Type B pancreatic cell (in vitro differentiated cells): ENCODE results near the gene SNCB. TPM values are rescaled to one million over a fixed set of nuclear protein-coding genes. Genes with fewer than 3 reads are reported as not detected.
"Not testable (repeated sequence)": the region's sequence is repeated elsewhere in the genome, so short reads cannot be mapped to it uniquely, and the experiment has no call there.

Source experiments
- DNase-seq: peaks from one replicate; pipeline ENCODE4 v3.0.0; 2021; ENCODE audit warnings: mixed read lengths; ENCODE audit not compliant: unreplicated experiment; ENCODE audit errors: extremely low spot score
- H3K27ac Mint-ChIP-seq: 2 replicates; pipeline ENCODE4 v1.8.0; 2021; ENCODE audit warnings: mild to moderate bottlenecking, mixed read lengths
- H3K27me3 Mint-ChIP-seq: 2 replicates; pipeline ENCODE4 v1.8.0; 2021; ENCODE audit warnings: mixed read lengths
- H3K36me3 Mint-ChIP-seq: 2 replicates; pipeline ENCODE4 v1.8.0; 2021; ENCODE audit warnings: mixed read lengths
- H3K4me1 Mint-ChIP-seq: one replicate; pipeline ENCODE4 v1.8.0; 2021; ENCODE audit warnings: mixed read lengths; ENCODE audit not compliant: unreplicated experiment
- H3K4me3 Mint-ChIP-seq: 2 replicates; pipeline ENCODE4 v1.8.0; 2021; ENCODE audit warnings: mild to moderate bottlenecking, mixed read lengths
- H3K9me3 Mint-ChIP-seq: 2 replicates; pipeline ENCODE4 v1.8.0; 2021; ENCODE audit warnings: mixed read lengths
- total RNA-seq: library from RNA; stranded (reverse); gene quantifications from 2 replicates; pipeline ENCODE4 v1.2.1, GENCODE V29; 2021; ENCODE audit warnings: low replicate concordance
- TF ChIP-seq, protein P1 (sequence below): fragments of 200-600 bp; sonication (generic); conservative IDR thresholded peaks from 2 replicates; pipeline ENCODE4 v1.5.0; 2021; ENCODE audit warnings: antibody characterized with exemption, mild to moderate bottlenecking

SNCB gene
- total RNA-seq, 1 donor from 2014 or later: 0.97 TPM

DNA sequence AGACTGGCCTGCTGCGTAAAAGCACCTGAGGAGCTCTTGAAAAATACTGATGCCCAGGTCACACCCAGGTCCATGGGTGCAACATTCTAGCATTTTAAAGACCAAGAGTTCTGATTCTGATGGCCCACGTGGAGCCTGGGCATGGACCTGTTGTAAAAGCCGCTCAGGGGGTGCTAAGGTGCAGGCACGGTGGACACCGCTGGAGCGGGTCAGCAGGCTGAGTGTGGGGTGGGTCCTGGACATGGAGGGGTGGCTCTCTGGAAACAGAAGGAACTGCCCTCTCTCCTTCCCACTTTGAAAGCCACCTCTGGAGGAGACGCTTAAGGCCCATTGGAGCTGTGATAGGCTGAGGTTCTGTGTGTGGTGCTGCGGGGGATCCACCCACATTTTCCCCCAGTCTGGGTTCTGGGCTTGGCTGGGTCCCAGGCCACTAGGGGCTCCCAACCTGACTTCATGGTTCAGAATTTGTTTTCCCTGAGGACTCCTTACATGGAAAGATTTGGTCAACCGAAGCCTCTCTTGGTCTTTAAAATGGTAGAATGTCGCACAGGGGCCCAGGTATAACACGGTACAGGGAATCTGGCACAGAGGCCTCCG, 37.0 kb downstream of the SNCB start:
- Mint-ChIP-seq H3K36me3 (no peaks in the 10 kb centered on the region), H3K4me1 (no peaks in the 10 kb centered on the region), H3K27ac (no peak overlapping the region), H3K9me3 (no peaks in the 10 kb centered on the region), H3K27me3 (peaks cover 3% of the 10 kb centered on the region), H3K4me3 (no peak overlapping the region)
- TF ChIP-seq, protein P1, sequence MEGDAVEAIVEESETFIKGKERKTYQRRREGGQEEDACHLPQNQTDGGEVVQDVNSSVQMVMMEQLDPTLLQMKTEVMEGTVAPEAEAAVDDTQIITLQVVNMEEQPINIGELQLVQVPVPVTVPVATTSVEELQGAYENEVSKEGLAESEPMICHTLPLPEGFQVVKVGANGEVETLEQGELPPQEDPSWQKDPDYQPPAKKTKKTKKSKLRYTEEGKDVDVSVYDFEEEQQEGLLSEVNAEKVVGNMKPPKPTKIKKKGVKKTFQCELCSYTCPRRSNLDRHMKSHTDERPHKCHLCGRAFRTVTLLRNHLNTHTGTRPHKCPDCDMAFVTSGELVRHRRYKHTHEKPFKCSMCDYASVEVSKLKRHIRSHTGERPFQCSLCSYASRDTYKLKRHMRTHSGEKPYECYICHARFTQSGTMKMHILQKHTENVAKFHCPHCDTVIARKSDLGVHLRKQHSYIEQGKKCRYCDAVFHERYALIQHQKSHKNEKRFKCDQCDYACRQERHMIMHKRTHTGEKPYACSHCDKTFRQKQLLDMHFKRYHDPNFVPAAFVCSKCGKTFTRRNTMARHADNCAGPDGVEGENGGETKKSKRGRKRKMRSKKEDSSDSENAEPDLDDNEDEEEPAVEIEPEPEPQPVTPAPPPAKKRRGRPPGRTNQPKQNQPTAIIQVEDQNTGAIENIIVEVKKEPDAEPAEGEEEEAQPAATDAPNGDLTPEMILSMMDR: no peak
- DNase-seq: no peak

DNA sequence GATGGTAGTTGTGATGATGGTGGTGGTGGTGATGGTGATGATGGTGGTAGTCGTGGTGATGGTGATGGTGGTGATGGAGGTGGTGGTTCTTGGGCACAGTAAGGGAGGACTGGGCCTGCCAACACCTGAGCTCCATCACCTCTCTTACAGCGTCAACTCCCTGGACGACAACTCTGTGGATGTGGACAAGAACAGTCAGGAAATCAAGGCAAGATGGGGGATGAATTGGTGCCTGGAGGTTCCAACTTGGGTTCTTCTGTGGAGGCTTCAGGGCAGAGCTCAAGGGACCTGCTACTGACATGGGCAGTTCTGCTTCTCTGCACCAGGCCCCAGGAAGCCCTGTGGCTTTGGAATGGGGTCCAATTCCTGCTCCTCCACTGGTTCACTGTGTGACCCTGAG, 37.8 kb downstream of the SNCB start:
- TF ChIP-seq, protein P1: no peak

DNA sequence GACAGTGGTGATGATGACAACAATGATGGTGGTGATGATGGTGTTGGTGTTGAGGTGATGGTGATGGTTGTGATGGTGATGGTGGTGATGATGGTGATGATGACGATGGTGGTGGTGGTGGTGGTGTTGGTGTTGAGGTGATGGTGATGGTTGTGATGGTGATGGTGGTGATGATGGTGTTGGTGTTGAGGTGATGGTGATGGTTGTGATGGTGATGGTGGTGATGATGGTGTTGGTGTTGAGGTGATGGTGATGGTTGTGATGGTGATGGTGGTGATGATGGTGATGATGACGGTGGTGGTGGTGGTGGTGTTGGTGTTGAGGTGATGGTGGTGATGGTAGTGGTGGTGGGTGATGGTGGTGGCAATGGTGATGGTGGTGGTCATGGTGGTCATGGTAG, 38.7 kb downstream of the SNCB start:
- H3K27me3 Mint-ChIP-seq, H3K9me3 Mint-ChIP-seq, H3K4me3 Mint-ChIP-seq, H3K27ac Mint-ChIP-seq, H3K36me3 Mint-ChIP-seq, DNase-seq, H3K4me1 Mint-ChIP-seq: not testable (repeated sequence)

More for the DNA sequence above, 37.8 kb downstream of the SNCB start:
- H3K4me1 Mint-ChIP-seq: no peaks in the 10 kb centered on the region
- H3K36me3 Mint-ChIP-seq: no peaks in the 10 kb centered on the region
- H3K9me3 Mint-ChIP-seq: no peaks in the 10 kb centered on the region
- peaks cover 3% of the 10 kb centered on the region for H3K27me3 Mint-ChIP-seq
- H3K4me3 Mint-ChIP-seq: no peak overlapping the region
- DNase-seq: no peak
- no peak overlapping the region for H3K27ac Mint-ChIP-seq

DNA sequence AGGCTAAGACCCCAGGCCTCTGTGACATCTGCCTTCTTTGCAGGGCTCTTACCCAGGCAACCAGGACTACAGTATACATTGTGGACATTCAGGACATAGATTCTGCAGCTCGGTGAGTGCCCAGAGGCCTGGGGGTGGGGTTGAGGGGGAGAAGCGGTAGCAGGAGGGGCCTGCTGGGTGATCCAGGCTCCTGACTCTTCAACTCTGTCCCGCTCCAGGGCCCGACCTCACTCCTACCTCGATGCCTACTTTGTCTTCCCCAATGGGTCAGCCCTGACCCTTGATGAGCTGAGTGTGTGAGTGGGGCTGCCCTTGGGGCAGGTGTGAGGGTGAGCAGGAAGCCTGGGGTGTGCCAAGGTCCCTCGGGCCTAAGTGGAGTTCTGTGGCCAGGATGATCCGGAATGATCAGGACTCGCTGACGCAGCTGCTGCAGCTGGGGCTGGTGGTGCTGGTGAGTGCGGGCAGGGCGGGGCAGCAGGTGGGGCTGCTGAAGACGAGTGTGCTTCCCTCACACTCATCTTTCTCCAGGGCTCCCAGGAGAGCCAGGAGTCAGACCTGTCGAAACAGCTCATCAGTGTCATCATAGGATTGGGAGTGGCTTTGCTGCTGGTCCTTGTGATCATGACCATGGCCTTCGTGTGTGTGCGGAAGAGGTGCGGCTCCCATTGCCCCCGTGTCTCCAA, 40.2 kb downstream of the SNCB start:
- Mint-ChIP-seq H3K36me3 (peaks cover 4% of the 10 kb centered on the region), H3K4me3 (no peak overlapping the region), H3K27ac (no peak overlapping the region), H3K4me1 (no peaks in the 10 kb centered on the region), H3K9me3 (no peaks in the 10 kb centered on the region), H3K27me3 (peaks cover 3% of the 10 kb centered on the region)
- DNase-seq: no peak
- TF ChIP-seq, protein P1: no peak

DNA sequence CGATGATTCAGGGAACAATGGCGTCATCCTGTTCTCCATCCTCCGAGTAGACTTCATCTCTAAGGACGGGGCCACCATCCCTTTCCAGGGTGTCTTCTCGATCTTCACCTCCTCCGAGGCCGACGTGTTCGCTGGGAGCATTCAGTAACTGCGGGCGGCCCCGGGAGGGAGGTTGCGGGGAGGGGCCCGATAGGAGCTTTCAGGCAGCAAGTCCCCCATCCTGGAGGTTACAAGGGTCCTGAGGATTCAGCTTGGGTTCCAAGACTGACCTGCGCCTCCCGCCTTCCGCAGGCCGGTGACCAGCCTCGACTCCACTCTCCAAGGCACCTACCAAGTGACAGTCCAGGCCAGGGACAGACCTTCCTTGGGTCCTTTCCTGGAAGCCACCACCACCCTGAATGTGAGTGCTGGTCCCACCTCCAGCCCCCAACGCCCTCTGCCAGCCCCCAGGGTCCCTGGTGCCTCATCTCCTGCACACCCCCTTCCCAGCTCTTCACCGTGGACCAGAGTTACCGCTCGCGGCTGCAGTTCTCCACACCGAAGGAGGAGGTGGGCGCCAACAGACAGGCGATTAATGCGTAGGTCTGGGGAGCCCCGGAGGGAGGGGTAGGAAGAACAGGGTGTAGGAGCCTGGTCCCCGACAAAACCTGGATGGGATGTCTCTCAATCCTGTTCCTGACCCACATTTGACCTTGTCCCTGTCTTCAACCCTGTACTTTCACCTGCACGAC, 41.1 kb downstream of the SNCB start:
- H3K27ac Mint-ChIP-seq: no peak overlapping the region
- DNase-seq: no peak
- H3K4me1 Mint-ChIP-seq: no peaks in the 10 kb centered on the region
- peaks cover 3% of the 10 kb centered on the region for H3K27me3 Mint-ChIP-seq
- TF ChIP-seq, protein P1: no peak
- no peak overlapping the region for H3K4me3 Mint-ChIP-seq
- peaks cover 4% of the 10 kb centered on the region for H3K36me3 Mint-ChIP-seq
- no peaks in the 10 kb centered on the region for H3K9me3 Mint-ChIP-seq

DNA sequence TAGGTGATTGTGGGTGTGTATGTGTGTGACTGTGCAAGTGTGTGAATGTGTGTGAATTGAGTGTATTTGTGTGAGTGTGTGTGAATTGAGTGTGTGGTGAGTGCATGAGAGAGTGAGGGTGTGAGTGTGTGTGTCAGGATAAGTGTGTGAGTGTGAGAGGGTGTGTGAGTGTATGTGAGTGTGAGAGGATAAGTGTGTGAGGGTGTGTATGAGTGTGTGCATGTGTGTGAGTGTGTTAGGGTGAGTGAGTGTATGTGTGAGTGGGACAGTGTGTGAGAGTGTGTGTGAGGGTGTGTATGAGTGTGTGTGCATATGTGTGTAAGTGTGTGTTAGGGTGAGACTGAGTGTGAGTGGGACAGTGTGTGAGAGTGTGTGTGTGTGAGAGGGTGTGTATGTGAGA, 42.0 kb downstream of the SNCB start:
- TF ChIP-seq, protein P1: no peak
- peaks cover 4% of the 10 kb centered on the region for H3K36me3 Mint-ChIP-seq
- H3K27me3 Mint-ChIP-seq: no peaks in the 10 kb centered on the region
- H3K4me1 Mint-ChIP-seq: no peaks in the 10 kb centered on the region
- no peak overlapping the region for H3K4me3 Mint-ChIP-seq
- H3K27ac Mint-ChIP-seq: no peak overlapping the region
- DNase-seq: no peak
- H3K9me3 Mint-ChIP-seq: no peaks in the 10 kb centered on the region
